Kasumi-1 (cell line): ENCODE data around the gene RSRC1.
A peak's percentile ranks its signal among the peaks of the same experiment; 100 is the strongest.
"Not testable (repeated sequence)": the region's sequence is repeated elsewhere in the genome, so short reads cannot be mapped to it uniquely, and the experiment has no call there.

Experiments
- DNase-seq, 2 experiments: peaks; one replicate each; lab custom pipeline; 2025; lab: John Stamatoyannopoulos, UW

RSRC1 gene

DNA sequence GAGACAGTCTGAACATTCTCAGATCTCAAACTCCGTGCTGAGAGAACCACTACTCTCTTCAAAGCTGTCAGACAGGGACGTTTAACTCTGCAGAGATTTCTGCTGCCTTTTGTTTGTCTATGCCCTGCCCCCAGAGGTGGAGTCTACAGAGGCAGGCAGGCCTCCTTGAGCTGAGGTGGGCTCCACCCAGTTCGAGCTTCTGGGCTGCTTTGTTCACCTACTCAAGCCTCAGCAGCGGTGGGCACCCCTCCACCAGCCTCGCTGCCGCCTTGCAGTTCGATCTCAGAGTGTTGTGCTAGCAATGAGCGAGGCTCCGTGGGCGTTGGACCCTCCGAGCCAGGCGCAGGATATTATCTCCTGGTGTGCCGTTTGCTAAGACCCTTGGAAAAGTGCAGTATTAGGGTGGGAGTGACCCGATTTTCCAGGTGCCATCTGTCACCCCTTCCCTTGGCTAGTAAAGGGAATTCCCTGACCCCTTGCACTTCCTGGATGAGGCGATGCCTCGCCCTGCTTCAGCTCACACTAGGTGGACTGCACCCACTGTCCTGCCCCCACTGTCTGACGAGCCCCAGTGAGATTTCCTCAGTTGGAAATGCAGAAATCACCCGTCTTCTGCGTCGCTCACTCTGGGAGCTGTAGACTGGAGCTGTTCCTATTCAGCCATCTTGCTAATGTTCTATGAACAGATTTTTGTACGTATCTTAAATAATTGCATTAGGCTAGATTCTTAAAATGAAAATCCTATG lies 220.0 kb downstream of the RSRC1 start:
- DNase-seq = not testable (repeated sequence)

- DNase-seq = no peak
Observed at GRCh38 chr3:158330870-158331269, 221.0 kb downstream of the RSRC1 start.

- DNase-seq = peak; percentile 19 to 21
Observed at GRCh38 chr3:158333736-158334135, 223.8 kb downstream of the RSRC1 start.

GRCh38 chr3:158337110-158337509 lies 227.2 kb downstream of the RSRC1 start:
- DNase-seq = no peak

DNA sequence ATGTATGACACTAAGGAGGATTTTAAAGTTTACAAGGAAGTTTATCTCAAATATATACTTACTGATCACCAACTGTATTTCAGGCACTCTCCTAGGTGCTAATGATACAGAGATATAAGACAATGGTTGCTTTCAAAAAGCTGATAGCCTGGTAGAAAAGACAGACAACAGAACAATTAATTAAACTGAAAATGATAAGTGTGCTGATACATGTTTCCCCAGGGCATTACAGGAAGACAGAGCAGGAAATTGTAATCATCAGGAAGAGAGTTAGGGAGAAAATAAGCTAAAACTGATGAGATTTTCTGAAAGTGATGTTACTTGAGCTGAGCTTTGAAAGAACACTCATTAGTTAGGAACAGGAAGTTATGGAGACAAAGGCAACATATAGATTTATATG lies 229.7 kb downstream of the RSRC1 start:
- DNase-seq = no peak

- DNase-seq = not testable (repeated sequence)
Observed at GRCh38 chr3:158340951-158341350, 231.1 kb downstream of the RSRC1 start.

DNA sequence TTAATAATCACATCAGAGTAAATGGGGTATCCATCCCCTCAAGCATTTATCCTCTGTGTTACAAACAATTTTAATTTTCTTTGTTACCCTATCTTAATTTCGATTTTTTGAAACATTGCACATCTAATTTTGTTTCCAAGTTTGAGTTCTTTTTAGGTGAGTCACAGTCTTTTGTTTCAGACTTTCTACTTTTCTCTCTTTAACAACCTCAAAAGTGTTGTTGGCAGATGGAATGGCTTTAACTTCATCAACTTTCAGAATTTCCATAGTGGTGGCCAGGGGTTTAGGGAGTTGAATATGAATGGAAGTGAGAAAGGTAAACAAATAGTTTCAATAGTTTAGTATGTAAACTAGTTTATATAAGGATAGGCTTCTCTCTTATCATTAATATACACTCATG lies 238.1 kb downstream of the RSRC1 start:
- no peak for DNase-seq

DNA sequence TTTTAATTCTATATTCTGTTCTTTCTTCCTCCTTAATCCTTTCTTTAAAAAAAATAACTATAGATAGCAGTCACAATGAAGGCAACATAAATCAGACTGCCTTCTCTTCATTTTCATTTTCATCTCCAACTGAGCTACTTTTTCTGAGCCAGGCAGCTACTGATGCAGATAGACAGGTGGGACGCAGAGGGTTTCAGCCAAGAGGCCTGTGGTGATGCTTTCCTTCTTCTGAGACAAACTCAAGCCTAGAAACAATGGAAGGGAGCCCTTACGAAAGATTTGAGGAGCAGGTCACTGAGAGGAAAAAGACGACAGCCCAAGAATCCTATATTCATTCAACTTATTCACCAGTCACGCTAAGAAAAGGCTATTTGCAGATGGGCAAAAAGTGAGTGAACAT lies 241.1 kb downstream of the RSRC1 start:
- DNase-seq = no peak

- DNase-seq = peak; percentile 93 to 94
Observed at GRCh38 chr3:158352551-158352950, 242.7 kb downstream of the RSRC1 start.

- no peak for DNase-seq
Observed at GRCh38 chr3:158354713-158355112, 244.8 kb downstream of the RSRC1 start.

- DNase-seq = no peak
Observed at GRCh38 chr3:158355623-158356588, 246.0 kb downstream of the RSRC1 start.

- no peak for DNase-seq
Observed at GRCh38 chr3:158359339-158359738, 249.4 kb downstream of the RSRC1 start.

GRCh38 chr3:158360756-158361448 lies 251.0 kb downstream of the RSRC1 start:
- DNase-seq = no peak

DNA sequence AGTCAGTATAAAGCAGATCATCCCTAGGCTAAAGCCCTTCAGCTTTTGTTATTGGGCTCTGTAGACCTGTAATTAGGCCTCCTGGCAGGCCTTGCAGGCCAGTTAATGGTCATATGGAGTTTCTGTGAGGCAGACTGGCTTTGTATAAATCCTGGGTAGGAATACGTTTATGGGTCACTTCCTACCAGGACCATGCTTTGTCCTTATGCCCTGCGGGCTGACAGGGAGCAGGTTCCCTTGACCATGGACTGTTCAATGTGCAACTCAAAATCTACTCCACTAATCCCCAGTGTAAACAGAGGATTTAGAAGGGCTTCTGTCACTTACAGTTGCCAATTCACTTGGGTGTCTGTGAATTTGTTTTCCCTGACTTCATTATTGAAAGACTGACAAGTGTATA lies 258.4 kb downstream of the RSRC1 start:
- DNase-seq = no peak

- no peak for DNase-seq
Observed at GRCh38 chr3:158369279-158369678, 259.4 kb downstream of the RSRC1 start.

DNA sequence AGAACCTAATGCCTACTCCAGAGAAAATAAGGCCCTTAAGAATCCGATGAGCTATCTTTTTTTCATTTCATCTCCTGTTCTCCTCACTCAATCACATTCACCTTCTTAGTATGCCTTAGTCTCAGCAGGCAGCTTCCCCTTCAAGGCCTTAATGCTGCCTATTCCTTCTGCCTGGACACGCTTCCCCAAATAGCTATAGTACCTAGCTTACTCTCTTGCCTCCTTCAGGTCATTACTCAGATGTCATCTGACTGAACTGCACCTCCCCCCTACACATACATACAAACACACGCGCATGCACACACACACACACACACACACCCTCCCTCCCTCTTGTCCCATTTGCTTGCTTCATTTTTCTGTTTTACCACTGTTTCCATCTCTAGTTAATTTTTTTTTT lies 269.6 kb downstream of the RSRC1 start:
- peak in 1 of 2 experiments; percentile 2 for DNase-seq

DNA sequence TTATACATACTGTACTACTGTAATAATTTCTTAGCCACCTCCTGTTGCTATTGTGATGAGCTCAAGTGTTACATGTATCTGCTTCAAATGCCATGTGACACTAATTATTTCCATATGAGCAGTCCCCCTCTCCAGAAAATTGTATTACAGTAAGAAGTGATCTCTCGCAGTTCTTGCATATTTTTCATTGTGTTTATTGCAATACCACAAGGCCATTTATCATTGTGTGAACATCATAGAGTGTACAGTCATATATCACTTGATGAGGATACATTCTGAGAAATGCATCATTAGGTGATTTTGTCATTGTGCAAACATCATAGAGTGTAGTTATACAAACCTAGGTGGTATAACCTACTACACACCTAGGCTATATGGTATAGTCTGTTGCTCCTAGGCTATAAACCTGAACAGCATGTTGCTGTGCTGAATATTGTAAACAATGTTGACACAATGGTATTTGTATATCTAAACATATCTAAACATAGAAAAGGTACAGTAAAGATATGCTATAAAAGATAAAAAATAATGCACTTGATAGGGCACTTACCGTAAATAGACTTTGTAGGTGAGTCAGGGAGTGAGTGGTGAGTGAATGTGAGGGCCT lies 271.5 kb downstream of the RSRC1 start:
- DNase-seq = no peak

DNA sequence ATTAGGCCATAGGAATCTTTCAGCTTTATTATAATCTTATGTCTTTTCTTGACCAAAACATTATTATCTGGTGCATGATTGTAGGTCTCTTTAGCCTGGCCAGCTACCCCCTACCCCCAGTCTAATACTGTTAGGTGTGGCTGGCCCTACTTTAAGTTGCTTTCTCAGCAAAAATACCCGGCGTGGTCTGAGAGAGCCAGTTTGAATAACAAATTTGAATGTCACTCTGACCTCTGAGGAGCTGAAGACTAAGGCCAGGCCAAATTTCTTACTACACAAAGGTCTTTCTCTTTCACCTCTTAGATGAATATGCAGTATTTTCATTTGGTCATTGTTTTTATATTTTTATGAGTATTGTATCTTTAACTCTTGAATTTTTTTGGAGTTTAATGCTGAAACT lies 272.6 kb downstream of the RSRC1 start:
- no peak for DNase-seq

- no peak for DNase-seq
Observed at GRCh38 chr3:158384019-158384418, 274.1 kb downstream of the RSRC1 start.

DNA sequence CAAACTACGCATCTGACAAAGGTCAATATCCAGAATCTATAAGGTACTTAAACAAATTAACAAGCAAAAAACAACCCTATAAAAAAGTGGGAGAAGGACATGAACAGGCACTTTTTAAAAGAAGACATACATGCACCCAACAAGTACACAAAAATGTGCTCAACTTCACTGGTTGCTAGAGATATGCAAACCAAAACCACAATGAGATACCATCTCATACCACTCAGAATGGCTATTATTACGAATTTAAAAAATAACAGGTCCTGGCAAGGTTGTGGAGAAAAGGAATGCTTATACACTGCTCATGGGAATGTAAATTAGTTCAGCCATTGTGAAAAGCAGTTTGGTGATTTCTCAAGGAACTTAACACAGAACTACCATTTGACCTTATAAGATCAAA lies 285.5 kb downstream of the RSRC1 start:
- no peak for DNase-seq

DNA sequence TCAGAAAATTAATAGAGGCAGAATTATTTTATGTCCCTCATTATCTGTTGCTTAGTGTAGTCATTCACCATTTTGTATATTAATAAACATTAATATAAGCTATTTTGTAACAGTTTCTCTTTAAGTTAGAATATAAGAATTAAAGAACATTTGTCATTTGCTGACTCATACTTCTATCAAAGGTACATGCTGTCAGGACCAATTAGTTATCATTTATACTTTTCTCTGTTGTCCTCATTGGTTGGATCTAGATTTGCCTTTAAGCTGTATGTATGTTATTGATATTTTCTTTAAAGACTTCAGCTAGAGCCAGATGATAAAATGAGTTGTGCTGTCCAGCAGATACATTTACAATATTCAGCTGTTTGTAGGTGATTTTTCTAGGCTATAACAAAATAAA lies 292.7 kb downstream of the RSRC1 start:
- no peak for DNase-seq

DNA sequence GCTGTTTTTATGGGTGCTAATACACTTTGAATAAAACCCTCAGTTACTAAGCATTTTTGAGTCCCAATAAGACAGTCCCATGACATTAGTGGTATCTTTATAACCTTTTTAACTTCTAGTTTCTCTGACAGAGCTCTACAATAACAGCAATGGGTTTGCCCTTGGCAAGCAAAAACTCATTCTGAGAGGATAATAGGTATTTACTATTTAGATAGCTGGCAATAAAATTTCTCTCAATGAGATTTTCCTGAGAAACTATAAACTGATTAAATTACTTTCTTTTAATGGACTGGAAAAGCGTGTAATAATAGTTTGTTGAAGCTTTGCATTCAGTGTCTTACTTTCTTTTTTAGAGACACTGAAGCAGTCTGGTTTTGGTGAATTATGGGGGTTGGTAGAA lies 293.1 kb downstream of the RSRC1 start:
- no peak for DNase-seq
